A549 (cell line): ENCODE results near the gene GPX4. TPM values are rescaled to one million over a fixed set of nuclear protein-coding genes. Genes with fewer than 3 reads are reported as not detected.

Source experiments
- ATAC-seq, 2 experiments: fragments of 200-7000 bp in 1 of 2; fragments of >200 bp in 1 of 2; cut with Nextera tagmentation in 1 of 2; cut with Tn5 transposase in 1 of 2; 3 replicates each; pipeline versions ENCODE4 v1.8.0 to v1.9.1; 2018 to 2020; ENCODE audit warnings: mild to moderate bottlenecking in 1 of 2, moderate library complexity in 1 of 2
- CTCF ChIA-PET: fragments of 300-600 bp; sonication (Branson Sonifier 250); formaldehyde crosslinking; extraction: SDS; loops from one replicate; lab custom pipeline; 2021; ENCODE audit warnings: antibody characterized with exemption, inconsistent platforms; lab: Yijun Ruan, JAX
- POLR2A ChIA-PET: fragments of 350-600 bp; formaldehyde crosslinking; extraction: SDS; loops from one replicate; lab custom pipeline; 2021; ENCODE audit warnings: antibody characterized with exemption, inconsistent platforms; lab: Yijun Ruan, JAX
- DNase-seq, 2 experiments: peaks; one replicate each; pipeline versions ENCODE4 v3.0.0 to v3.0.0-alpha.2; 2011 to 2016; ENCODE audit warnings: low read depth in 1 of 2, low spot score in 1 of 2
- FAIRE-seq: peaks from 2 replicates; lab custom pipeline; 2011; peaks lifted over from hg19 to GRCh38; lab: Jason Lieb, UNC
- H3K27ac ChIP-seq, 2 experiments: fragments of >200 bp; sonication (Bioruptor Twin); formaldehyde crosslinking; 3 replicates each; pipeline ENCODE4 v1.5.1; 2016 to 2017
- H3K4me1 ChIP-seq: fragments of >200 bp; sonication (Bioruptor Twin); formaldehyde crosslinking; 3 replicates; pipeline ENCODE4 v1.6.1; 2016
- H3K4me2 ChIP-seq: fragments of >200 bp; sonication (Bioruptor Twin); formaldehyde crosslinking; 3 replicates; pipeline ENCODE4 v1.6.1; 2016
- H3K4me3 ChIP-seq: fragments of >200 bp; sonication (Bioruptor Twin); formaldehyde crosslinking; 3 replicates; pipeline ENCODE4 v1.5.1; 2016
- H3K9me3 ChIP-seq: fragments of >200 bp; sonication (Bioruptor Twin); formaldehyde crosslinking; 3 replicates; pipeline ENCODE4 v1.6.1; 2016
- CBX2 ChIP-seq: fragments of 200-600 bp; sonication (generic); IDR thresholded peaks from 2 replicates; pipeline ENCODE4 v1.6.1; 2016; ENCODE audit warnings: low read depth, mild to moderate bottlenecking, borderline replicate concordance
- CEBPB ChIP-seq, 2 experiments: fragments of >200 bp in 1 of 2; sonication (Bioruptor Twin) in 1 of 2; formaldehyde crosslinking in 1 of 2; IDR thresholded peaks; 2 replicates each; pipeline ENCODE4 v1.6.1; 2012 to 2016
- EP300 ChIP-seq, 2 experiments: fragments of >200 bp; sonication (Bioruptor Twin); formaldehyde crosslinking; IDR thresholded peaks; 2 replicates in 1 of 2; 3 replicates in 1 of 2; pipeline ENCODE4 v1.6.1; 2016 to 2017
- ESRRA ChIP-seq: fragments of 150-350 bp; IDR thresholded peaks from 2 replicates; pipeline ENCODE4 v1.6.1; 2014; ENCODE audit warnings: mild to moderate bottlenecking, low read length, borderline replicate concordance
- FOSB ChIP-seq: fragments of 250-450 bp; sonication (Bioruptor Pico); IDR thresholded peaks from 2 replicates; pipeline ENCODE4 v1.5.0; 2020; ENCODE audit warnings: mild to moderate bottlenecking, moderate library complexity
- FOSL2 ChIP-seq, 2 experiments: fragments of 450-650 bp in 1 of 2; fragments of >200 bp in 1 of 2; sonication (Bioruptor Twin) in 1 of 2; formaldehyde crosslinking; IDR thresholded peaks; 2 replicates each; pipeline versions ENCODE4 v1.5.0 to v1.6.1; 2016 to 2020; ENCODE audit warnings: mild to moderate bottlenecking in 1 of 2, moderate library complexity in 1 of 2
- FOXS1 ChIP-seq: fragments of 250-450 bp; sonication (Bioruptor Pico); IDR thresholded peaks from 2 replicates; pipeline ENCODE4 v1.5.0; 2020; ENCODE audit warnings: mild to moderate bottlenecking, moderate library complexity
- HDAC2 ChIP-seq: fragments of 200-600 bp; sonication (generic); IDR thresholded peaks from 2 replicates; pipeline ENCODE4 v1.6.1; 2016
- HEYL ChIP-seq: fragments of 250-450 bp; sonication (Bioruptor Pico); IDR thresholded peaks from 2 replicates; pipeline ENCODE4 v1.8.0; 2021; ENCODE audit warnings: mild to moderate bottlenecking, moderate library complexity
- JUNB ChIP-seq: fragments of >200 bp; sonication (Bioruptor Twin); formaldehyde crosslinking; IDR thresholded peaks from 2 replicates; pipeline ENCODE4 v1.6.1; 2016
- KDM1A ChIP-seq: fragments of 200-600 bp; sonication (generic); IDR thresholded peaks from 2 replicates; pipeline ENCODE4 v1.6.1; 2016; ENCODE audit warnings: low read depth, mild to moderate bottlenecking
- KDM5A ChIP-seq: fragments of 200-600 bp; sonication (generic); IDR thresholded peaks from 2 replicates; pipeline ENCODE4 v1.6.1; 2016; ENCODE audit warnings: antibody characterized with exemption, mild to moderate bottlenecking
- MYC ChIP-seq: IDR thresholded peaks from 2 replicates; pipeline ENCODE4 v1.6.1; 2012; ENCODE audit warnings: mild to moderate bottlenecking, inconsistent platforms, low read length, improper control_type of control experiment, borderline replicate concordance
- NFE2L2 ChIP-seq: fragments of 150-350 bp; conservative IDR thresholded peaks from 2 replicates; pipeline ENCODE4 v1.6.1; 2014; ENCODE audit warnings: low read length
- POLR2A ChIP-seq: IDR thresholded peaks from 2 replicates; pipeline ENCODE4 v1.6.1; 2012; ENCODE audit warnings: mild to moderate bottlenecking, low read length
- RARB ChIP-seq: fragments of 250-450 bp; sonication (Bioruptor Pico); IDR thresholded peaks from 2 replicates; pipeline ENCODE4 v1.8.0; 2021; ENCODE audit warnings: mild to moderate bottlenecking, moderate library complexity
- RCOR1 ChIP-seq: fragments of 150-350 bp; IDR thresholded peaks from 2 replicates; pipeline ENCODE4 v1.6.1; 2014; ENCODE audit warnings: antibody characterized with exemption, low read length, low read depth
- RFX5 ChIP-seq: fragments of 450-650 bp; IDR thresholded peaks from 2 replicates; pipeline ENCODE4 v1.7.1; 2014; ENCODE audit warnings: antibody characterized with exemption, mild to moderate bottlenecking, moderate library complexity
- ZNF302 ChIP-seq: fragments of 250-450 bp; sonication (Bioruptor Pico); IDR thresholded peaks from 2 replicates; pipeline ENCODE4 v1.9.0; 2021; ENCODE audit warnings: inconsistent platforms, mild to moderate bottlenecking, moderate library complexity
- WGBS: methylation state at CpG from one replicate; pipeline ENCODE4 v1.1.6; 2017; ENCODE audit errors: missing lambda C conversion rate; 5-methylcytosine and 5-hydroxymethylcytosine counted together
- polyA plus RNA-seq, 4 experiments: library from polyadenylated mRNA; depleted of rRNA in 3 of 4; stranded (reverse); fragments of >200 nt; fragmentation: RNase III in 1 of 4; extraction: RNeasy Plus Mini Kit Qiagen cat#74134 plus additional on column Dnase treatment in 1 of 4; gene quantifications; 2 replicates in 3 of 4; 3 replicates in 1 of 4; pipeline ENCODE4 v1.2.3, GENCODE V29; 2011 to 2017
- TF ChIP-seq, protein P1 (sequence below): fragments of >200 bp; sonication (Bioruptor Twin); formaldehyde crosslinking; IDR thresholded peaks from 2 replicates; pipeline ENCODE4 v1.6.1; 2016
- TF ChIP-seq, protein P2 (sequence below): fragments of 200-600 bp; sonication (generic); IDR thresholded peaks from 2 replicates; pipeline ENCODE4 v1.6.1; 2016; ENCODE audit warnings: antibody characterized with exemption, mild to moderate bottlenecking, moderate library complexity
- TF ChIP-seq, protein P3 (sequence below): fragments of >200 bp; sonication (Bioruptor Twin); formaldehyde crosslinking; IDR thresholded peaks from 3 replicates; pipeline ENCODE4 v1.6.1; 2016
- TF ChIP-seq, protein P4 (sequence below): IDR thresholded peaks from 2 replicates; pipeline ENCODE4 v1.6.1; 2012
- TF ChIP-seq, protein P5 (sequence below): fragments of 150-350 bp; IDR thresholded peaks from 2 replicates; pipeline ENCODE4 v1.6.1; 2014; ENCODE audit warnings: low read depth, mild to moderate bottlenecking, low read length
- TF ChIP-seq, protein P6 (sequence below): IDR thresholded peaks from 2 replicates; pipeline ENCODE4 v1.6.1; 2012; ENCODE audit warnings: low read depth, borderline replicate concordance

The GPX4 gene
- polyA plus RNA-seq, 2 of the 4 experiments (the other 2 are of a cell fraction): 248 to 394 TPM

DNA sequence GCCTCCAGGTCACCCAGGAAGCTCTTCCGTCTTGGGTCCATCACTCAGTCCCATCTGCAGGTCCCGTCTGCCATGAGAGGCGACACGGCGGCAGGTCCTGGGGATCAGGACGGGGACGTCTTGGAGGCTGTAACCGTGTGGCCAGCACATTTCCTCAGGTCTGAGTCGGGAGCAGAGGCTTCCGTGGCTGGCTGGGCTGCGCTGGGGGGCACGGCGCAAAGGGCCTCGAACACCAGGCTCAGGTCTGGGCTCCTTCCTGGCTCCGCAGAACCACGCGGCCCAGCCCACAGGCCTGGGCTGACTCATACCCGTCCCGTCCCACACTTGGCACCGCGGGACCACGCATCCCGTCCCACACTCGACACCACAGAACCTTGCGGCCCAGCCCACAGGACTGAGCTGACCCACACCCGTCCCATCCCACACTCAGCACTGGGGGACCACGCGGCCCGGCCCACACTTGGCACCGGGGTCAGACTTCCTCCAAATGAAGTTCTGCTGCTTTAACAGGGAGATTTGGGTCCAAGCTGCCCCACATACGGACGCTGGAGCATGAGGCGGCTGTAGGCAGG is 40.1 kb downstream of the GPX4 start:
- Histone ChIP-seq H3K4me2 (no peak overlapping the region), H3K27ac (no peak overlapping the region), H3K9me3 (no peaks in the 10 kb centered on the region), H3K4me1 (peaks cover 16% of the 10 kb centered on the region), H3K4me3 (no peak overlapping the region)
- ATAC-seq: no peak
- no peak for FAIRE-seq
- ChIA-PET POLR2A (no interaction called here), CTCF (interaction anchor here (1.9 kb wide), 1 partner anchor 10 kb away, joined by 5 read pairs; no protein-coding TSS in a partner anchor)
- no peak for TF ChIP-seq CBX2
- no peak for TF ChIP-seq FOSB (CRISPR knock-in tag)
- no peak for TF ChIP-seq KDM5A
- no peak for TF ChIP-seq NFE2L2
- no peak for TF ChIP-seq CEBPB (IDR thresholded peaks at IDR 0.05)
- no peak for TF ChIP-seq FOXS1 (CRISPR knock-in tag)
- no peak for TF ChIP-seq ZNF302 (CRISPR knock-in tag)
- no peak for TF ChIP-seq POLR2A
- no peak for TF ChIP-seq MYC
- TF ChIP-seq EP300 (IDR thresholded peaks at IDR 0.05): no peak
- TF ChIP-seq, protein P1, sequence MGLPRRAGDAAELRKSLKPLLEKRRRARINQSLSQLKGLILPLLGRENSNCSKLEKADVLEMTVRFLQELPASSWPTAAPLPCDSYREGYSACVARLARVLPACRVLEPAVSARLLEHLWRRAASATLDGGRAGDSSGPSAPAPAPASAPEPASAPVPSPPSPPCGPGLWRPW: no peak
- TF ChIP-seq, protein P2, sequence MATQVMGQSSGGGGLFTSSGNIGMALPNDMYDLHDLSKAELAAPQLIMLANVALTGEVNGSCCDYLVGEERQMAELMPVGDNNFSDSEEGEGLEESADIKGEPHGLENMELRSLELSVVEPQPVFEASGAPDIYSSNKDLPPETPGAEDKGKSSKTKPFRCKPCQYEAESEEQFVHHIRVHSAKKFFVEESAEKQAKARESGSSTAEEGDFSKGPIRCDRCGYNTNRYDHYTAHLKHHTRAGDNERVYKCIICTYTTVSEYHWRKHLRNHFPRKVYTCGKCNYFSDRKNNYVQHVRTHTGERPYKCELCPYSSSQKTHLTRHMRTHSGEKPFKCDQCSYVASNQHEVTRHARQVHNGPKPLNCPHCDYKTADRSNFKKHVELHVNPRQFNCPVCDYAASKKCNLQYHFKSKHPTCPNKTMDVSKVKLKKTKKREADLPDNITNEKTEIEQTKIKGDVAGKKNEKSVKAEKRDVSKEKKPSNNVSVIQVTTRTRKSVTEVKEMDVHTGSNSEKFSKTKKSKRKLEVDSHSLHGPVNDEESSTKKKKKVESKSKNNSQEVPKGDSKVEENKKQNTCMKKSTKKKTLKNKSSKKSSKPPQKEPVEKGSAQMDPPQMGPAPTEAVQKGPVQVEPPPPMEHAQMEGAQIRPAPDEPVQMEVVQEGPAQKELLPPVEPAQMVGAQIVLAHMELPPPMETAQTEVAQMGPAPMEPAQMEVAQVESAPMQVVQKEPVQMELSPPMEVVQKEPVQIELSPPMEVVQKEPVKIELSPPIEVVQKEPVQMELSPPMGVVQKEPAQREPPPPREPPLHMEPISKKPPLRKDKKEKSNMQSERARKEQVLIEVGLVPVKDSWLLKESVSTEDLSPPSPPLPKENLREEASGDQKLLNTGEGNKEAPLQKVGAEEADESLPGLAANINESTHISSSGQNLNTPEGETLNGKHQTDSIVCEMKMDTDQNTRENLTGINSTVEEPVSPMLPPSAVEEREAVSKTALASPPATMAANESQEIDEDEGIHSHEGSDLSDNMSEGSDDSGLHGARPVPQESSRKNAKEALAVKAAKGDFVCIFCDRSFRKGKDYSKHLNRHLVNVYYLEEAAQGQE: no peak
- no peak for TF ChIP-seq JUNB
- WGBS: 99% methylated on average over 10 of the region's 33 CpGs
- DNase-seq: no peak

DNA sequence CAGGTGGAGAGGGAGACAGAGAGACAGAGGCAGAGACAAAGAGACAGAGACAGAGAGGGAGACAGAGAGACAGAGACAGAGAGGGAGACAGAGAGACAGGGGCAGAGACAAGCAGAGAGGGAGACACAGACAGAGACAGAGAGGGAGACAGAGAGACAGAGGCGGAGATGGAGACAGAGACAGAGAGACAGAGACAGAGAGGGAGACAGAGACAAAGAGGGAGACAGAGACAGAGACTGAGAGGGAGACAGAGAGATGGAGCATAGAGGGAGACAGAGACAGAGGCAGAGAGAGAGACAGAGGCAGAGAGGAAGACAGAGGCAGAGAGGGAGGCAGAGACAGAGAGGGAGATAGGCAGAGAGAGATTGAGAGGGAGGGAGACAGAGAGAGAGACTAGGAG is 40.9 kb downstream of the GPX4 start:
- 94% methylated on average over 1 of the region's 1 CpG for WGBS
- FAIRE-seq (no peak), DNase-seq (no peak), ATAC-seq (no peak)
- ChIA-PET POLR2A (no interaction called here), CTCF (no interaction called here)
- no peaks in the 10 kb centered on the region for H3K9me3 ChIP-seq
- no peak overlapping the region for H3K27ac ChIP-seq
- peaks cover 16% of the 10 kb centered on the region for H3K4me1 ChIP-seq
- H3K4me3 ChIP-seq: no peak overlapping the region
- no peak overlapping the region for H3K4me2 ChIP-seq
- TF ChIP-seq, protein P3, sequence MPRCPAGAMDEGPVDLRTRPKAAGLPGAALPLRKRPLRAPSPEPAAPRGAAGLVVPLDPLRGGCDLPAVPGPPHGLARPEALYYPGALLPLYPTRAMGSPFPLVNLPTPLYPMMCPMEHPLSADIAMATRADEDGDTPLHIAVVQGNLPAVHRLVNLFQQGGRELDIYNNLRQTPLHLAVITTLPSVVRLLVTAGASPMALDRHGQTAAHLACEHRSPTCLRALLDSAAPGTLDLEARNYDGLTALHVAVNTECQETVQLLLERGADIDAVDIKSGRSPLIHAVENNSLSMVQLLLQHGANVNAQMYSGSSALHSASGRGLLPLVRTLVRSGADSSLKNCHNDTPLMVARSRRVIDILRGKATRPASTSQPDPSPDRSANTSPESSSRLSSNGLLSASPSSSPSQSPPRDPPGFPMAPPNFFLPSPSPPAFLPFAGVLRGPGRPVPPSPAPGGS: no peak
- TF ChIP-seq RFX5: no peak
- TF ChIP-seq, protein P4, sequence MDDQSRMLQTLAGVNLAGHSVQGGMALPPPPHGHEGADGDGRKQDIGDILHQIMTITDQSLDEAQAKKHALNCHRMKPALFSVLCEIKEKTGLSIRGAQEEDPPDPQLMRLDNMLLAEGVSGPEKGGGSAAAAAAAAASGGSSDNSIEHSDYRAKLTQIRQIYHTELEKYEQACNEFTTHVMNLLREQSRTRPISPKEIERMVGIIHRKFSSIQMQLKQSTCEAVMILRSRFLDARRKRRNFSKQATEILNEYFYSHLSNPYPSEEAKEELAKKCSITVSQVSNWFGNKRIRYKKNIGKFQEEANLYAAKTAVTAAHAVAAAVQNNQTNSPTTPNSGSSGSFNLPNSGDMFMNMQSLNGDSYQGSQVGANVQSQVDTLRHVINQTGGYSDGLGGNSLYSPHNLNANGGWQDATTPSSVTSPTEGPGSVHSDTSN: no peak
- TF ChIP-seq, protein P5, sequence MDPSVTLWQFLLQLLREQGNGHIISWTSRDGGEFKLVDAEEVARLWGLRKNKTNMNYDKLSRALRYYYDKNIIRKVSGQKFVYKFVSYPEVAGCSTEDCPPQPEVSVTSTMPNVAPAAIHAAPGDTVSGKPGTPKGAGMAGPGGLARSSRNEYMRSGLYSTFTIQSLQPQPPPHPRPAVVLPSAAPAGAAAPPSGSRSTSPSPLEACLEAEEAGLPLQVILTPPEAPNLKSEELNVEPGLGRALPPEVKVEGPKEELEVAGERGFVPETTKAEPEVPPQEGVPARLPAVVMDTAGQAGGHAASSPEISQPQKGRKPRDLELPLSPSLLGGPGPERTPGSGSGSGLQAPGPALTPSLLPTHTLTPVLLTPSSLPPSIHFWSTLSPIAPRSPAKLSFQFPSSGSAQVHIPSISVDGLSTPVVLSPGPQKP: no peak
- no peak for TF ChIP-seq ESRRA
- TF ChIP-seq, protein P1: no peak
- no peak for TF ChIP-seq MYC
- no peak for TF ChIP-seq HEYL (CRISPR knock-in tag)
- no peak for TF ChIP-seq KDM1A
- TF ChIP-seq RCOR1: no peak
- TF ChIP-seq, protein P6, sequence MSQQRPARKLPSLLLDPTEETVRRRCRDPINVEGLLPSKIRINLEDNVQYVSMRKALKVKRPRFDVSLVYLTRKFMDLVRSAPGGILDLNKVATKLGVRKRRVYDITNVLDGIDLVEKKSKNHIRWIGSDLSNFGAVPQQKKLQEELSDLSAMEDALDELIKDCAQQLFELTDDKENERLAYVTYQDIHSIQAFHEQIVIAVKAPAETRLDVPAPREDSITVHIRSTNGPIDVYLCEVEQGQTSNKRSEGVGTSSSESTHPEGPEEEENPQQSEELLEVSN: no peak
- TF ChIP-seq HDAC2: no peak
- no peak for TF ChIP-seq FOSB (CRISPR knock-in tag)
- TF ChIP-seq, protein P2: no peak
- TF ChIP-seq CBX2: no peak
- TF ChIP-seq RARB: no peak
- no peak for TF ChIP-seq FOSL2 (IDR thresholded peaks at IDR 0.05)
- no peak for TF ChIP-seq FOSL2 (CRISPR knock-in tag; IDR thresholded peaks at IDR 0.05)
